HepG2 (cell line): ENCODE measurements around the gene APOC1. TPM values are rescaled to one million over a fixed set of nuclear protein-coding genes. Genes with fewer than 3 reads are reported as not detected.

Source experiments
- ATAC-seq: fragments of 200-7000 bp; cut with Tn5 transposase; 3 replicates; pipeline ENCODE4 v1.9.1; 2020; ENCODE audit warnings: mild to moderate bottlenecking, moderate library complexity
- BruUV-seq: library from RNA; stranded (reverse); fragments of 400-500 nt; replicated peaks from 2 replicates; lab custom pipeline; 2021; lab: Mats Ljungman, UMichigan
- CTCF ChIA-PET: fragments of 300-600 bp; formaldehyde crosslinking; extraction: SDS; loops from one replicate; lab custom pipeline; 2021; ENCODE audit warnings: low total read pairs, inconsistent platforms, low intra/inter-chr PET ratio; lab: Yijun Ruan, JAX
- POLR2A ChIA-PET: fragments of 350-600 bp; sonication (Branson Sonifier 250); formaldehyde crosslinking; loops from one replicate; lab custom pipeline; 2020; ENCODE audit warnings: antibody characterized with exemption, inconsistent platforms; lab: Yijun Ruan, JAX
- DNase-seq: peaks from one replicate; pipeline ENCODE4 v3.0.0-alpha.2; 2015; ENCODE audit warnings: low spot score
- FAIRE-seq: peaks from 3 replicates; lab custom pipeline; 2011; peaks lifted over from hg19 to GRCh38; lab: Jason Lieb, UNC
- H2AFZ ChIP-seq: one replicate; pipeline ENCODE4 v1.6.1; 2011; ENCODE audit warnings: low read length, inconsistent platforms
- H3K27ac ChIP-seq: fragments of 300-600 bp; 3 replicates; pipeline ENCODE4 v1.8.0; 2011; ENCODE audit warnings: mixed run types, mild to moderate bottlenecking, mixed read lengths, low read length, inconsistent platforms; ENCODE audit not compliant: insufficient read depth; ENCODE audit errors: extremely low read length
- H3K27me3 ChIP-seq, 2 experiments: fragments of 200-600 bp in 1 of 2; 2 replicates in 1 of 2; 3 replicates in 1 of 2; pipeline versions ENCODE4 v1.6.0 to v1.8.0; 2011; ENCODE audit warnings: low read length in 2 of 2, mild to moderate bottlenecking in 2 of 2, moderate library complexity in 2 of 2, inconsistent platforms in 1 of 2; ENCODE audit not compliant: insufficient read depth in 2 of 2, control insufficient read depth in 1 of 2
- H3K36me3 ChIP-seq, 2 experiments: fragments of 200-600 bp in 1 of 2; replicated peaks in 1 of 2; 2 replicates in 1 of 2; 3 replicates in 1 of 2; pipeline versions ENCODE4 v1.5.1 to v1.8.0; 2011; ENCODE audit warnings: low read length in 2 of 2, inconsistent platforms in 1 of 2; ENCODE audit not compliant: insufficient read depth in 2 of 2, control insufficient read depth in 1 of 2
- H3K4me1 ChIP-seq: 2 replicates; pipeline ENCODE4 v1.5.1; 2012; ENCODE audit warnings: low read length, inconsistent platforms; ENCODE audit not compliant: insufficient read depth
- H3K4me2 ChIP-seq: 2 replicates; pipeline ENCODE4 v1.6.0; 2011; ENCODE audit warnings: low read depth, low read length, inconsistent platforms
- H3K4me3 ChIP-seq, 3 experiments: fragments of 200-600 bp in 1 of 3; sonication (generic), shearing (Covaris generic) in 1 of 3; replicated peaks in 1 of 3; 2 replicates each; pipeline ENCODE4 v1.5.1; 2011 to 2016; ENCODE audit warnings: low read length in 3 of 3, inconsistent platforms in 2 of 3, low read depth in 2 of 3, mild to moderate bottlenecking in 2 of 3, control low read depth in 1 of 3, mixed read lengths in 1 of 3; ENCODE audit not compliant: insufficient read depth in 1 of 3
- H3K79me2 ChIP-seq: one replicate; pipeline ENCODE4 v1.6.1; 2011; ENCODE audit warnings: low read length, inconsistent platforms; ENCODE audit not compliant: insufficient read depth
- H3K9ac ChIP-seq: 2 replicates; pipeline ENCODE4 v1.6.0; 2011; ENCODE audit warnings: mild to moderate bottlenecking, low read depth, low read length, inconsistent platforms; ENCODE audit not compliant: insufficient read depth
- H3K9me3 ChIP-seq: 2 replicates; pipeline ENCODE4 v1.5.1; 2012; ENCODE audit warnings: mild to moderate bottlenecking, low read length
- H4K20me1 ChIP-seq: 2 replicates; pipeline ENCODE4 v1.6.0; 2011; ENCODE audit warnings: inconsistent platforms, mild to moderate bottlenecking, low read length, moderate library complexity; ENCODE audit not compliant: insufficient read depth
- FOXK2 ChIP-seq: fragments of 450-650 bp; IDR thresholded peaks from 2 replicates; pipeline ENCODE4 v1.6.1; 2016
- JARID2 ChIP-seq: sonication (generic); formaldehyde crosslinking; IDR thresholded peaks from 2 replicates; pipeline ENCODE4 v1.8.1; 2023; ENCODE audit warnings: missing genetic modification reagents, inconsistent platforms; ENCODE audit not compliant: insufficient replicate concordance
- MXI1 ChIP-seq: IDR thresholded peaks from 3 replicates; pipeline ENCODE4 v1.6.1; 2012; ENCODE audit warnings: low read depth, low read length, inconsistent platforms, borderline replicate concordance
- NRL ChIP-seq: sonication (generic); formaldehyde crosslinking; IDR thresholded peaks from 2 replicates; pipeline ENCODE4 v1.5.0; 2020; ENCODE audit warnings: missing genetic modification reagents, mild to moderate bottlenecking, moderate library complexity, borderline replicate concordance
- U2AF1 ChIP-seq: fragments of 200-400 bp; formaldehyde crosslinking; optimal IDR thresholded peaks from 2 replicates; pipeline ENCODE3; 2017; ENCODE audit warnings: mild to moderate bottlenecking, low read depth, low read length
- ZBTB3 ChIP-seq: sonication (generic); formaldehyde crosslinking; IDR thresholded peaks from 2 replicates; pipeline ENCODE4 v1.4.0; 2020; ENCODE audit warnings: low read depth, mild to moderate bottlenecking, moderate library complexity, missing genetic modification reagents, borderline replicate concordance
- ZNF3 ChIP-seq: IDR thresholded peaks from 2 replicates; pipeline ENCODE4 v1.7.0; 2017; ENCODE audit warnings: inconsistent platforms
- ZNF431 ChIP-seq: sonication (generic); formaldehyde crosslinking; IDR thresholded peaks from 2 replicates; pipeline ENCODE4 v1.9.0; 2022; ENCODE audit warnings: missing genetic modification reagents, low read depth, mild to moderate bottlenecking, borderline replicate concordance
- ZNF432 ChIP-seq: sonication (generic); formaldehyde crosslinking; IDR thresholded peaks from 2 replicates; pipeline ENCODE4 v1.5.0; 2020; ENCODE audit warnings: missing genetic modification reagents, mild to moderate bottlenecking, borderline replicate concordance
- ZNF749 ChIP-seq: sonication (generic); formaldehyde crosslinking; IDR thresholded peaks from 2 replicates; pipeline ENCODE4 v1.8.0; 2022; ENCODE audit warnings: mild to moderate bottlenecking, missing genetic modification reagents, moderate library complexity, borderline replicate concordance
- ZNF75D ChIP-seq: sonication (generic); formaldehyde crosslinking; IDR thresholded peaks from 2 replicates; pipeline ENCODE4 v1.8.1; 2023; ENCODE audit warnings: missing genetic modification reagents, mild to moderate bottlenecking, borderline replicate concordance
- ZNF839 ChIP-seq: sonication (generic); formaldehyde crosslinking; IDR thresholded peaks from 2 replicates; pipeline ENCODE4 v1.4.0; 2020; ENCODE audit warnings: missing genetic modification reagents, mild to moderate bottlenecking, borderline replicate concordance
- WGBS: methylation state at CpG from one replicate; pipeline ENCODE4 v1.1.6; 2017; ENCODE audit warnings: low lambda C conversion rate; 5-methylcytosine and 5-hydroxymethylcytosine counted together
- in situ Hi-C: cut with HindIII; loops from 2 replicates; pipeline ENCODE4 v1.10.0; 2017; ENCODE audit warnings: low pct_unique_long_range_greater_than_20kb; ENCODE audit not compliant: extremely low pct_ligation_motif_present
- intact Hi-C: fragments of 100-400 bp; cut with micrococcal nuclease; formaldehyde crosslinking; loops from one replicate; pipeline ENCODE4 v1.10.0; 2022; ENCODE audit not compliant: unreplicated experiment
- polyA plus RNA-seq, 8 experiments: library from polyadenylated mRNA; depleted of rRNA in 3 of 8; stranded (reverse) in 7 of 8; unstranded in 1 of 8; fragments of >200 nt; fragmentation: Illumina TruSeq in 4 of 8; extraction: Trizol in 4 of 8; gene quantifications; 2 replicates each; pipeline versions ENCODE4 v1.2.1 to v1.2.3, GENCODE V29; 2011 to 2016; ENCODE audit warnings: low read depth in 4 of 8, missing spikeins in 1 of 8, mixed read lengths in 1 of 8; ENCODE audit not compliant: insufficient read depth in 1 of 8
- total RNA-seq, 5 experiments: library from RNA; depleted of rRNA; stranded (reverse); fragments of >200 nt; fragmentation: Illumina TruSeq; extraction: Trizol; gene quantifications; 2 replicates each; pipeline ENCODE4 v1.2.3, GENCODE V29; 2016; ENCODE audit warnings: low read depth in 1 of 5

APOC1 gene
- total and polyA plus RNA-seq, 2 of the 13 experiments (the other 11 are each of a cell fraction or from before 2014, with no cell fraction given), result 600 to 1,235 TPM

- TF ChIP-seq JARID2 (CRISPR knock-in tag) (no peak), NRL (CRISPR knock-in tag) (0 out of 2 replicates have a peak, but pooled peaks have one; percentile 29), ZNF3 (CRISPR knock-in tag) (0 out of 2 replicates have a peak, but pooled peaks have one; percentile 53)
- TF ChIP-seq, all 625 proteins: peak for 3
These were observed 42.6 kb upstream of the APOC1 start (continued) for GRCh38 chr19:44871809-44872208.

- Histone ChIP-seq H3K4me2 (no peak overlapping the region), H3K4me3 (no peak overlapping the region), H3K27me3 (no peaks in the 10 kb centered on the region)
- no TSS peak for BruUV-seq
- FAIRE-seq (no peak), DNase-seq (no peak)
- intact Hi-C loops, result no loop called here
- TF ChIP-seq FOXK2, result no peak
- TF ChIP-seq U2AF1, result no peak
- TF ChIP-seq ZNF432 (CRISPR knock-in tag), result no peak
- TF ChIP-seq ZNF431 (CRISPR knock-in tag), result no peak
- TF ChIP-seq ZNF749 (CRISPR knock-in tag), result no peak
- no peak for TF ChIP-seq ZBTB3 (CRISPR knock-in tag)
- TF ChIP-seq ZNF839 (CRISPR knock-in tag), result no peak
- TF ChIP-seq ZNF75D (CRISPR knock-in tag), result no peak
- no peak for TF ChIP-seq MXI1
- TF ChIP-seq, all 625 proteins: peak for 0
- 97% methylated on average over 4 of the region's 4 CpGs for WGBS
- H2AFZ ChIP-seq, result no peak overlapping the region
- H3K9me3 ChIP-seq, result no peaks in the 10 kb centered on the region
- H3K36me3 ChIP-seq, result peaks cover 40 to 63% of the 10 kb centered on the region in 2 experiments
- ATAC-seq, result no peak
- CTCF ChIA-PET, result no interaction called here
- no peak overlapping the region for H3K27ac ChIP-seq
- in situ Hi-C loops, result no loop called here
- H3K9ac ChIP-seq, result no peak overlapping the region
- POLR2A ChIA-PET, result interaction anchor here (0.6 kb wide), 1 partner anchor 155 kb away, joined by 3 read pairs; no protein-coding TSS in a partner anchor
- H4K20me1 ChIP-seq, result no peaks in the 10 kb centered on the region
- no peaks in the 10 kb centered on the region for H3K79me2 ChIP-seq
- peaks cover 37% of the 10 kb centered on the region for H3K4me1 ChIP-seq
These were observed 41.7 kb upstream of the APOC1 start for GRCh38 chr19:44872661-44873060.
